ENCODE measurements around the gene GDF11.

Gene GDF11

GRCh38 chr12:55702861-55703260, 40.1 kb upstream of the GDF11 start:
- TF ChIP-seq CTCF (IDR thresholded peaks at IDR 0.05; ENCODE audit: borderline replicate concordance, control extremely low read depth, extremely low read depth, insufficient read depth, missing control alignments), result no peak

GRCh38 chr12:55703288-55703687, 39.6 kb upstream of the GDF11 start:
- TF ChIP-seq CTCF (IDR thresholded peaks at IDR 0.05; ENCODE audit: borderline replicate concordance, control extremely low read depth, extremely low read depth, insufficient read depth, missing control alignments), result no peak
- in situ Hi-C loops (cut with MboI; ENCODE audit: low sequenced_read_pairs, unreplicated experiment), result no loop called here
- no peak for DNase-seq (ENCODE audit: low spot score)

More at GRCh38 chr12:55702861-55703260, 40.1 kb upstream of the GDF11 start:
- no peak for DNase-seq (ENCODE audit: low spot score)
- in situ Hi-C loops (cut with MboI; ENCODE audit: low sequenced_read_pairs, unreplicated experiment), result no loop called here

- in situ Hi-C loops (cut with MboI; ENCODE audit: low sequenced_read_pairs, unreplicated experiment), result no loop called here
- TF ChIP-seq CTCF (IDR thresholded peaks at IDR 0.05; ENCODE audit: borderline replicate concordance, control extremely low read depth, extremely low read depth, insufficient read depth, missing control alignments), result no peak
- DNase-seq (ENCODE audit: low spot score), result no peak
Observed at GRCh38 chr12:55703901-55704761, 38.8 kb upstream of the GDF11 start.

GRCh38 chr12:55704824-55705718, 37.9 kb upstream of the GDF11 start:
- no peak for DNase-seq (ENCODE audit: low spot score)
- no peak for TF ChIP-seq CTCF (IDR thresholded peaks at IDR 0.05; ENCODE audit: borderline replicate concordance, control extremely low read depth, extremely low read depth, insufficient read depth, missing control alignments)
- in situ Hi-C loops (cut with MboI; ENCODE audit: low sequenced_read_pairs, unreplicated experiment), result no loop called here

- peak; percentile 23 for TF ChIP-seq CTCF (IDR thresholded peaks at IDR 0.05; ENCODE audit: borderline replicate concordance, control extremely low read depth, extremely low read depth, insufficient read depth, missing control alignments)
- DNase-seq (ENCODE audit: low spot score), result peak; percentile 58
- in situ Hi-C loops (cut with MboI; ENCODE audit: low sequenced_read_pairs, unreplicated experiment), result no loop called here
Observed at GRCh38 chr12:55705782-55706402, 37.0 kb upstream of the GDF11 start.

- DNase-seq (ENCODE audit: low spot score), result no peak
- no peak for TF ChIP-seq CTCF (IDR thresholded peaks at IDR 0.05; ENCODE audit: borderline replicate concordance, control extremely low read depth, extremely low read depth, insufficient read depth, missing control alignments)
- in situ Hi-C loops (cut with MboI; ENCODE audit: low sequenced_read_pairs, unreplicated experiment), result no loop called here
Observed at GRCh38 chr12:55706568-55707218, 36.2 kb upstream of the GDF11 start.
